Activated naive CD8-positive, alpha-beta T cell treated with anti-CD3 and anti-CD28 coated beads, Interleukin-2, amount 10 ng/mL, durations not matched to agents 7 days and 5 days (primary cell): ENCODE measurements around the gene NLN. TPM values are rescaled to one million over a fixed set of nuclear protein-coding genes. Genes with fewer than 3 reads are reported as not detected.

Experiments used
- ATAC-seq: fragments of 150-1000 bp; cut with Tn5 transposase; one replicate; pipeline ENCODE4 v1.10.0; 2021; ENCODE audit warnings: low read depth, moderate library complexity
- POLR2A ChIA-PET: fragments of 350-600 bp; sonication (Branson Sonifier 250); formaldehyde crosslinking; loops from one replicate; lab custom pipeline; 2021; ENCODE audit warnings: antibody characterized with exemption; lab: Charles Lee
- DNase-seq: peaks from one replicate; pipeline ENCODE4 v3.0.0; 2021
- H3K27ac Mint-ChIP-seq: one replicate; pipeline ENCODE4 v1.8.0; 2022; ENCODE audit warnings: mild to moderate bottlenecking, mixed read lengths
- H3K27me3 Mint-ChIP-seq: one replicate; pipeline ENCODE4 v1.8.0; 2022; ENCODE audit warnings: mild to moderate bottlenecking, moderate library complexity, mixed read lengths
- H3K36me3 Mint-ChIP-seq: one replicate; pipeline ENCODE4 v1.8.0; 2021; ENCODE audit warnings: mild to moderate bottlenecking, mixed read lengths
- H3K4me1 Mint-ChIP-seq: one replicate; pipeline ENCODE4 v1.8.0; 2021; ENCODE audit warnings: mixed read lengths
- H3K4me3 Mint-ChIP-seq: one replicate; pipeline ENCODE4 v1.8.0; 2022; ENCODE audit warnings: mild to moderate bottlenecking, moderate library complexity, mixed read lengths
- H3K9me3 Mint-ChIP-seq: one replicate; pipeline ENCODE4 v1.8.0; 2021; ENCODE audit warnings: mixed read lengths
- total RNA-seq, 2 experiments: library from RNA; stranded (reverse); gene quantifications; one replicate each; pipeline ENCODE4 v1.2.3, GENCODE V29; 2021

NLN gene
- total RNA-seq, 2 experiments from 2014 or later, result 10.0 to 10.9 TPM

DNA sequence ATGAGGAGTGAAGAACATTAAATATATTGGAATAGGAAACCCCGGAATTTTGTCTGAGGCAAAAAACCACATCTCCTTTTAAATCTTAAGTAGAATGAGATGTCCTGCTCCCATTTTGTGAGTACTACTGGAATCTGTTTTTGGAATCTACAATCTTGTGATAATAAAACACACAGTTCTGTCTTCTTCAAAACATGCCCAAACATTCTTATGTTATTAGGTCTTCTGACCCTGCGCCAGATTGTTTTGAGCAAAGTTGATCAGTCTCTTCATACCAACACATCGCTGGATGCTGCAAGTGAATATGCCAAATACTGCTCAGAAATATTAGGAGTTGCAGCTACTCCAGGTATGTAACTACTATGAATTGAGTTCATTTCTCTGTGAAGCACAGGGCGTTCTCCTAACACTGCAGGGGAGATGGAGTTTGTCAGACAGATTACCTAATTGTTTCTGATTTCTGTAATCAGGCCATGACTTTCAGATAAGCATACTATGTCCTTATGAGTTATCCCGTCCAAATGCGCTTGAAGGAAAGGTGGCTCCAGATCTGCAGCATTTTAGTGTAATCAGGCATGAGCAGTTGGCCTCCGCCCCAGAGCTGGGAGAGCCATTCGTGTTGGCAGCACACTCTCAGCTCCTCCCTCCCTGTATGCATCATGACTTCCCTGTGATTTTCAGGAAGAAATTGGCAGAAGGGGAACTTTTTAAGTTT lies 88.0 kb downstream of the NLN start:
- peaks cover 8% of the 10 kb centered on the region for H3K9me3 Mint-ChIP-seq
- no peaks in the 10 kb centered on the region for H3K27me3 Mint-ChIP-seq
- no peak for ATAC-seq
- peaks cover 56% of the 10 kb centered on the region for H3K36me3 Mint-ChIP-seq
- H3K27ac Mint-ChIP-seq, result no peak overlapping the region
- no peak for DNase-seq
- POLR2A ChIA-PET, result no interaction called here
- no peak overlapping the region for H3K4me3 Mint-ChIP-seq
- peaks cover 6% of the 10 kb centered on the region for H3K4me1 Mint-ChIP-seq

- peaks cover 4% of the 10 kb centered on the region for H3K4me1 Mint-ChIP-seq
- peaks cover 6% of the 10 kb centered on the region for H3K9me3 Mint-ChIP-seq
- ATAC-seq (no peak), DNase-seq (no peak)
- POLR2A ChIA-PET, result no interaction called here
- no peak overlapping the region for H3K27ac Mint-ChIP-seq
- no peak overlapping the region for H3K4me3 Mint-ChIP-seq
- H3K36me3 Mint-ChIP-seq, result peaks cover 52% of the 10 kb centered on the region
- no peaks in the 10 kb centered on the region for H3K27me3 Mint-ChIP-seq
Observed at GRCh38 chr5:65811004-65811403, 89.0 kb downstream of the NLN start.

- Mint-ChIP-seq H3K27ac (no peak overlapping the region), H3K4me3 (no peak overlapping the region), H3K36me3 (peaks cover 51% of the 10 kb centered on the region), H3K4me1 (peaks cover 4% of the 10 kb centered on the region), H3K9me3 (no peaks in the 10 kb centered on the region), H3K27me3 (no peaks in the 10 kb centered on the region)
- POLR2A ChIA-PET, result no interaction called here
- DNase-seq, result no peak
- no peak for ATAC-seq
Observed at GRCh38 chr5:65811885-65812284, 89.9 kb downstream of the NLN start.

GRCh38 chr5:65812648-65813047 lies 90.6 kb downstream of the NLN start:
- ATAC-seq (no peak), DNase-seq (no peak)
- no peaks in the 10 kb centered on the region for H3K27me3 Mint-ChIP-seq
- no peaks in the 10 kb centered on the region for H3K9me3 Mint-ChIP-seq
- no peak overlapping the region for H3K4me3 Mint-ChIP-seq
- H3K4me1 Mint-ChIP-seq, result peaks cover 4% of the 10 kb centered on the region
- H3K27ac Mint-ChIP-seq, result no peak overlapping the region
- peaks cover 50% of the 10 kb centered on the region for H3K36me3 Mint-ChIP-seq
- POLR2A ChIA-PET, result no interaction called here

DNA sequence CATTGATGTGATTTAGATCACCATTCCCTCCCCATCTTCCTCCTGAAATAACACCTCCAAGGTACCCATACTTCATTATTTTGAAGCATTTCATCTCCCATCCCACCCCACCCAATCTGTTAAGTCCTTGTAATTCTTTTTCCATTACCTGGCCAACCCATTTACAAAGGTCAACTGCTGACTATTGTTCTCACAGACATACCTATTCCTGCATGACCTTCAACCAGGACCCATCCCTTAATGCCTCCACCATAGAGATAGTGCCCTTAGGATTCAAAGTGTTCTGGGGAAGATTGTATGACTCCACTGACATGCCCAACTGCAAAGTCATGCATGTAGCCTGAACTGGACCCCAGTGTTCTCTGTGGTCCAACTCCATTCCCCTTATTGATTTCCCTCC lies 91.2 kb downstream of the NLN start:
- Mint-ChIP-seq H3K4me1 (peaks cover 4% of the 10 kb centered on the region), H3K27me3 (no peaks in the 10 kb centered on the region)
- POLR2A ChIA-PET, result no interaction called here

DNA sequence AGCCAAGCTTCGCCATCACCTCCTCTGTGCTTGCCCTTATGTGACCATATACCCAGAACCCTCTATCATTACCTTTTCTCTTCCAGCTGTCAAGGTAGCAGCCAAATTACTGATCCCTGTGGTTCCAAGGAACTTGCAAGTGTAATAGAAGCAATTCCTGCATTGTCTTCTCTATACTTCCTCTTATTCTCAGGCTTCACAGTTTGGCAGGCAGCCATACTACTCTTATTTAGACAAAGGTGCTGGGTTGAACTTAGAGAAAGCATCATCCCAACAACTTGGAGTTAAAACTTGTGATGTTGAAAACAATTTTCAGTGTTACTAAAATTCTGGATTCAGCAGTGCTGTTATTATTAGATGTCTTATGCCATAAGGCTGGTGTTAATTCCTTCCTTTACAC lies 93.2 kb downstream of the NLN start:
- Mint-ChIP-seq H3K27ac (no peak overlapping the region), H3K36me3 (peaks cover 43% of the 10 kb centered on the region), H3K4me3 (no peak overlapping the region), H3K4me1 (peaks cover 7% of the 10 kb centered on the region), H3K27me3 (no peaks in the 10 kb centered on the region), H3K9me3 (no peaks in the 10 kb centered on the region)
- ATAC-seq (no peak), DNase-seq (no peak)
- POLR2A ChIA-PET, result no interaction called here

More for the DNA sequence above, 91.2 kb downstream of the NLN start:
- H3K36me3 Mint-ChIP-seq, result peaks cover 49% of the 10 kb centered on the region
- ATAC-seq (no peak), DNase-seq (no peak)
- no peak overlapping the region for H3K27ac Mint-ChIP-seq
- H3K9me3 Mint-ChIP-seq, result no peaks in the 10 kb centered on the region
- H3K4me3 Mint-ChIP-seq, result no peak overlapping the region

GRCh38 chr5:65816729-65817128 lies 94.7 kb downstream of the NLN start:
- POLR2A ChIA-PET, result no interaction called here
- H3K4me3 Mint-ChIP-seq, result no peak overlapping the region
- H3K27me3 Mint-ChIP-seq, result peaks cover 2% of the 10 kb centered on the region
- no peaks in the 10 kb centered on the region for H3K9me3 Mint-ChIP-seq
- no peak overlapping the region for H3K27ac Mint-ChIP-seq
- H3K36me3 Mint-ChIP-seq, result peaks cover 37% of the 10 kb centered on the region
- DNase-seq (no peak), ATAC-seq (no peak)
- H3K4me1 Mint-ChIP-seq, result peaks cover 10% of the 10 kb centered on the region

DNA sequence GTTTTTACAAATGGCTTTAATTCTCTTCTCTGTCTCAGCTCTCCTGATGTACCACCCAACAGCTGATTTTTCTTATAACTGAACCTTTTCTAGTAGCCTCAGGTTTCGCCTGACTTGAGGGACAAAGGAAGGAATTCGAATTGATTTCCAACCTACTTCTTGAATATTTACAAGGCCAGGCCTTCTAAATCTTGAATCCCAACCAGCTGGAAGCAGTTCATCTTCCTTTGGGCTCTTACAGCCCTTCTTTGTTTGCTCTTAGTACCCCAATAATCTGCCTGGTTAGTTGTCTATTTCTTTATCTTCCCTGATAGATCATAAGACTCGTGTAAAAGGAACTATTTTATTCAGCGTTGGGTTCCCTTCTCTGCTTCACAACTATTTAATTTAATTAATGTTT lies 95.9 kb downstream of the NLN start:
- DNase-seq (no peak), ATAC-seq (no peak)
- no peaks in the 10 kb centered on the region for H3K9me3 Mint-ChIP-seq
- H3K27ac Mint-ChIP-seq, result no peak overlapping the region
- no peak overlapping the region for H3K4me3 Mint-ChIP-seq
- H3K4me1 Mint-ChIP-seq, result peaks cover 6% of the 10 kb centered on the region
- H3K27me3 Mint-ChIP-seq, result peaks cover 2% of the 10 kb centered on the region
- POLR2A ChIA-PET, result interaction anchor here (0.6 kb wide), 1 partner anchor 342 kb away, joined by 3 read pairs; no protein-coding TSS in a partner anchor
- peaks cover 30% of the 10 kb centered on the region for H3K36me3 Mint-ChIP-seq

- DNase-seq (no peak), ATAC-seq (no peak)
- peaks cover 5% of the 10 kb centered on the region for H3K27me3 Mint-ChIP-seq
- H3K9me3 Mint-ChIP-seq, result no peaks in the 10 kb centered on the region
- H3K27ac Mint-ChIP-seq, result no peak overlapping the region
- no peak overlapping the region for H3K4me3 Mint-ChIP-seq
- H3K4me1 Mint-ChIP-seq, result peaks cover 6% of the 10 kb centered on the region
- POLR2A ChIA-PET, result no interaction called here
- H3K36me3 Mint-ChIP-seq, result peaks cover 28% of the 10 kb centered on the region
Observed at GRCh38 chr5:65818592-65818991, 96.6 kb downstream of the NLN start.

GRCh38 chr5:65819215-65819904 lies 97.4 kb downstream of the NLN start:
- Mint-ChIP-seq H3K4me1 (peaks cover 7% of the 10 kb centered on the region), H3K9me3 (no peaks in the 10 kb centered on the region), H3K27ac (no peak overlapping the region), H3K4me3 (no peak overlapping the region), H3K36me3 (peaks cover 25% of the 10 kb centered on the region), H3K27me3 (peaks cover 8% of the 10 kb centered on the region)
- POLR2A ChIA-PET, result no interaction called here
- DNase-seq, result no peak
- ATAC-seq, result no peak

GRCh38 chr5:65819905-65820240 lies 97.9 kb downstream of the NLN start:
- no peak overlapping the region for H3K27ac Mint-ChIP-seq
- peaks cover 11% of the 10 kb centered on the region for H3K27me3 Mint-ChIP-seq
- H3K4me3 Mint-ChIP-seq, result no peak overlapping the region
- H3K4me1 Mint-ChIP-seq, result peaks cover 7% of the 10 kb centered on the region
- POLR2A ChIA-PET, result no interaction called here
- no peaks in the 10 kb centered on the region for H3K9me3 Mint-ChIP-seq
- no peak for ATAC-seq
- H3K36me3 Mint-ChIP-seq, result peaks cover 23% of the 10 kb centered on the region
- no peak for DNase-seq

DNA sequence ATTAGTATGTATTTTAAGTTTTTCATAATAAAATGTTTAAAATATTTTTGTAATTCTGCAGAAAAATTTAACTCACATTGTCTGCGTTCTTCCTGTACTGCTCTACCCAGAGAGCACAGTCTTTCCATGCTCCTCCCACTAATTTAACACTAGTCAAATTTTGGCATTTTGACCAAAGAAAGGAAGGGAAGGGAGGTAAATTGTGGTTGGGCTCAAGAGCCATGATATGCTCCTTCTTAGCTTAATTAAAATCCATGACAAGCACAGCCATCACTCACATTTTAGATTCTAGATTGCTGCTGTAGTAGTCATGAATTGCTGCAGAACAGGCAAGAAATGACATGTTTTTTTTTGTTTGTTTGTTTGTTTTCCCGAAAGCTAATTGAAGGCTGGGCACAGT lies 98.4 kb downstream of the NLN start:
- POLR2A ChIA-PET, result no interaction called here
- Mint-ChIP-seq H3K4me3 (no peak overlapping the region), H3K9me3 (no peaks in the 10 kb centered on the region), H3K27ac (no peak overlapping the region), H3K4me1 (peaks cover 9% of the 10 kb centered on the region), H3K27me3 (peaks cover 11% of the 10 kb centered on the region), H3K36me3 (peaks cover 21% of the 10 kb centered on the region)
- ATAC-seq, result no peak
- DNase-seq, result no peak

GRCh38 chr5:65821966-65822365 lies 100.0 kb downstream of the NLN start:
- POLR2A ChIA-PET, result no interaction called here
- peaks cover 13% of the 10 kb centered on the region for H3K36me3 Mint-ChIP-seq
- no peak overlapping the region for H3K27ac Mint-ChIP-seq
- no peaks in the 10 kb centered on the region for H3K9me3 Mint-ChIP-seq
- no peak for ATAC-seq
- H3K4me3 Mint-ChIP-seq, result no peak overlapping the region
- no peak for DNase-seq
- H3K4me1 Mint-ChIP-seq, result peaks cover 22% of the 10 kb centered on the region
- peaks cover 11% of the 10 kb centered on the region for H3K27me3 Mint-ChIP-seq

GRCh38 chr5:65822710-65823109 lies 100.7 kb downstream of the NLN start:
- no peak overlapping the region for H3K4me3 Mint-ChIP-seq
- H3K9me3 Mint-ChIP-seq, result no peaks in the 10 kb centered on the region
- peaks cover 13% of the 10 kb centered on the region for H3K36me3 Mint-ChIP-seq
- DNase-seq (no peak), ATAC-seq (no peak)
- no peak overlapping the region for H3K27ac Mint-ChIP-seq
- H3K4me1 Mint-ChIP-seq, result peaks cover 22% of the 10 kb centered on the region
- peaks cover 11% of the 10 kb centered on the region for H3K27me3 Mint-ChIP-seq
- POLR2A ChIA-PET, result no interaction called here
